ENCODE data around the gene IL34.
A peak's percentile ranks its signal among the peaks of the same experiment; 100 is the strongest.

The IL34 gene

GRCh38 chr16:70678898-70679670 lies 32.7 kb downstream of the IL34 start:
- no peak for DNase-seq

GRCh38 chr16:70679671-70680494 lies 33.5 kb downstream of the IL34 start:
- no peak for DNase-seq

DNA sequence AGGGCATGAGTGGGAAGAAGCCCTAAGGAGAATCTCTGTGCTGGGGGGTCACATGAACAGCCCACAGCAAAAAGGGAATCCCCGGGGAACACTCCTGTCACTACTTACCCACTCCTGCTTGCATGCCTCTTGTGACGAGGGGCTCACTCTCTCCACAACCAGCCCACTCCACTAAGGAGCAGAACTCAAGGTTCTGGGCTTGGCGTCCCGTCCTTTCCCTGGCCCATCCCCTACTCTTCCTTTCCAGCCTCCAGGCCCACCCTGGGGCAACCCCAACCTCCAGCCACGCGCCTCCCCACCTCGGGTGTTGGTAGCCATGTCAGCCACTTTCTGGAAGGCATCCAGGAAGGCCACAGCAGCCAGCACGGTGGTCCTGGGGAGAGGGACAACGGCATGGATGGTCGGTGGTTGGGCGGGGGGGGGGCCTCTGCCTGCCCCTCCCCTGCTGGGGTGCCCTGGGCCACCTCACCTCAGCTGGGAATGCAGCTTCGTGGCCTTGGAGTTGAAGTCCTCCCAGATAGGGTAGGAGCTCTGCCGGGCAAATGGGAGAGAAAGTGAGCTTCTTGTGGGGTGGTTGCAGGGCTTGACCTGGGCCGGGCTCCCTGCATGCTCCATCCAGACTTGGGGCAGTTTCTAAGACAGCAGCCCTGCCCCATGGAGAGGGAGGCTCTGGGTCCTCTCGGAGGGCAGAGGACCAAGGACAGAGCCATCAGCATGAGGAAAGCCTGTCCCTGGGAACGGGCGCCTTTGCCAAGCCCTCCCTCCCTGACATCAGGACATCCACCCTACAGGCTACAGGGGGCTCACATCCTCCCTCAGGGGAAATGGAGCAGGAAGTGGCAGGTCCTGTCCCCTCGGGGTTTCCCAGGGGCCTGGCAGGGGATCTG lies 34.4 kb downstream of the IL34 start:
- DNase-seq: no peak

- no peak for DNase-seq
Measured at GRCh38 chr16:70681382-70682238, 35.3 kb downstream of the IL34 start.

- DNase-seq: no peak
Measured at GRCh38 chr16:70682239-70683145, 36.1 kb downstream of the IL34 start.

DNA sequence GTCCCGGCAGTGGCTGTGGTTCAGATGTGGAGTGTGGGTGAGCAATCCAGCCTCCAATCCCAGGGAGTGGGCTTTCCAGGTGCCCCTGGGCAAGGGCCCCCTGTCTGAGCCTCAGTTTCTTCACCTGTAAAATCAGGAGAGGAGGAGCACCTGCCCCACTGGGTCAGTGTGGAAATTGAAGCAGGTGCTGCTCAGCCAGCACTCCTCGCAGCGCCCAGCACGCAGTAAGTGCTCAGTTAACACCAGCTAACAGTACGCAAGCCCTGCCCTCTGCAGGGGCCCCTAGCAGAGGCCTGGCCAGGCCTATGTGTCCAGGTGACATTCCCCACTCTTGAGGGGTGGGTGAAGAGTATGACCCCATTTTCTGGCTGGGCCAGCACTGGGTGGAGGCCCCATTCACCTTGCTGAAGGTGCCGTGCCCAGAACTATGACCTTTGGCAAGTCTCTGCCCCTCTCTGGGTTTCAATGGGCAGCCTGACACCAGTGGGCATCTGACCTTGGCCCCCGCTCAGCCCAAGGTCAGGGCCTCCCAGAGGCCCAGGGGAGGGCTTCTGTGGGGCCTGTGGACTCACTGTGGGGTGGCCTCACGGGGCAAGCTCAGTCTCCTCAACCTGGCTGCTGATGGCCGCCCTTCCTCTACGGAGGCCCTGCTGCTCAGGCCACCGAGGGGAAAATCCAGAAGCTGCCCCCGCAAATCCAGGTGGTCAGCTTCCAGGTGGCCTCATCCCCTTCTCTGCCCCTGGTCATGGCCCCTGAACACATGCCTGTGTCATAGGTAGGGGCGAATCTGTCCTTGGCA lies 37.0 kb downstream of the IL34 start:
- no peak for DNase-seq

DNA sequence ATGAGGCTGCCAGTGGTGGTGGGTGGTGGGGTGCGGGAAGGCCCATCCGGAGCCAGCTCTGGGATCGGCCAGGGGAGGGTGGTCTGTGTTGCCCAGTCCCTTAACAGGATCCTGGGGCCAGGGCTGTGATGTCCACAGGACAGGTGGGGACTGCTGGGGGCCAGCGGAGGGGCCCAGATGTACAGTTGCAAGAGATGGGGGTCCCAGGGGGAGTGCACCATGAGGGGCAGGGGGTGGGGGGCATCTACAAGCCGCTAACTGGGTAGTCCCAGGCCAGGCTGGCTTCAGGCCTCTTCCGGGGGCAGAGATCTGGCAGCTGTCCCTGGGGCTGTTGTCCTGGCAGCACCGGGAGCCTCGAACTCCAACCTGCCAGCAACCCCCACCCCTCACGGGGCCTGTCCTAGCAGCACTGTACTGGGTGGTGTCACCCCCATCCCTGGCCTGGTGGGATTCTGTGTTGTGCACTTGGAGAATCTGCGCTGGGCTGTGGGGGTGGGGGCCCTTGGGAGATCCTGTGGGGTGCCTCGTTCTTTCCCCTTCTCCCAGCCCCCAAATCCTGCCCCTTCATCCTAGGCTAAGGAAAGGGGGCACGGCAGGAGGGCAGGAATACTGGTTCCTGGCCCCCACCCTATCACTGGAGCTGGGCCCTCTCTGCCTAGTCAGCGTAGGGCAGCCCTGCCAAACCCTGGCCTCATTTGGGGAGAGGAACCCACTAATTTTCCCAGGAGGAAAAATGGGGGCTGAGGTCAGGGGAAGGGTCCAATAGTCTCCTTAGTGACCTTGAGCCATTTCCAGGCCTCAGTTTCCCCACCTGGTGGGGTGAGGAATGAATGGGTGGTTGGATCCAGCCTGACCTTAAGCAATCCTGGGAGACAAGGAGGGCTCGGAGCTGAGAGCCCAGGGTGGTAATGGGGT lies 38.0 kb downstream of the IL34 start:
- no peak for DNase-seq

GRCh38 chr16:70685061-70685937 lies 38.9 kb downstream of the IL34 start:
- DNase-seq: no peak

GRCh38 chr16:70685938-70686375 lies 39.6 kb downstream of the IL34 start, which contains the start of gene MTSS2:
MTSS2 (minus strand) TSS chr16:70686053; CDS start chr16:70685791, 262 bp downstream.
- DNase-seq: peak; percentile 22

- no peak for DNase-seq
Measured at GRCh38 chr16:70686376-70687101, 40.2 kb downstream of the IL34 start.

GRCh38 chr16:70687102-70687511 lies 40.7 kb downstream of the IL34 start:
- DNase-seq: no peak

GRCh38 chr16:70687671-70688245 lies 41.4 kb downstream of the IL34 start:
- no peak for DNase-seq

- no peak for DNase-seq
Measured at GRCh38 chr16:70688246-70688742, 41.9 kb downstream of the IL34 start.

GRCh38 chr16:70689035-70689969 lies 42.9 kb downstream of the IL34 start:
- no peak for DNase-seq

All from GDM1 (cell line).